ENCODE results near the gene RABGGTA.
"Not testable (repeated sequence)": the region's sequence is repeated elsewhere in the genome, so short reads cannot be mapped to it uniquely, and the experiment has no call there.

Gene RABGGTA

DNA sequence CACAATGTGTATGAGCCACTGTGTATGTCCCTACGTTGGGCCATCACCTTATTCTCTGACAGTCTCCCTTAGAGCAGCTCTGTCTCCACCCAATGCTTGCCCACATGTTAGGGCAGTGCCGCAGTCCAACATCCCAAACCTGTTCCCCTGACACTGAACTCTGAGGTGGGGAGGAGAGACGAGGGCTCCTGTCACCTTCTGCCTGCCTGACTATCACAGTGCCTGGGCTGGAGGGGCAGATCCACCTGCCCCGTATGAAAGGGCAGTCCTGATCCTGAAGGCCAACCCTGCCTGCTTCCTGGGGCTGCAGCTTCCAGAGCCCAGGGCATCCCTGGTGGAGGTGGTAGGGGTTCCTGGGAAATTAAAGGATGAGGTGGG is 10.6 kb downstream of the RABGGTA start:
- DNase-seq (ENCODE audit: low read depth), result no peak

DNA sequence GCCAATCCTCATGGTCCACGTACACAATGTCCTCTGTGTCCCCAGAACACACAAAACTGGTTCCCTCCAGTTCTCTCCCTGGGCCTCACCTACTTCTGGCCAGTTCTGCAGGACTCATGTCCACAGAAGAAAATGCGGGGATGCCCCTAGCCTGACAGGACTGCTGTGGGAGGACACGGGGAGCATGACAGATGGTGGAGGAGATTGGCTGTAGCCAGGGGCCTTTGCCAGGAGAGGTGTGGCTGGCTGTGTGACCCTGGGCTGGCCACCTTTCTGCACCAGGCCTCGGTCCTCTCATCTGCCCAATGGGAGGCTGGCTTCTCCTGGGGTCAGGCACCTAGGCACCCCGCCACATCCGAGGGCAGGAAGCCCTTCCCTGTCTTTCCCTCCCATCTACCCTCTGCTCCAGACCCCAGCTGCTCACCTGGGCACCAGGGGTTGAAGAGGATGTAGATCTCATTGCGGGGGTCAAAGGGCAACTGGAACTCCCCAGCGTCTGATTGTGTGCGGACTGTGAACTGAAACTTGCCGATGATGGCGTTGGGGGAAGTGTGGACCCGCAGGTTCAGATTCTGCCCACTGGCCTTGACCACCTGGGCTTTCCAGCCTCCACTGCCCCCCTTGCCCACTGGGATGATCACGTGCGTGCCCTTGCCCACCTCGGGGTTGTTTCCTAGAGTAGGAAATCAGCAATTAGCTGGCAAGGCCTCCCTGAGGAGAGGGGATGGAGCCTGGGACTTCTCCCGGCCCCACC is 11.2 kb downstream of the RABGGTA start:
- no peak for DNase-seq (ENCODE audit: low read depth)

DNA sequence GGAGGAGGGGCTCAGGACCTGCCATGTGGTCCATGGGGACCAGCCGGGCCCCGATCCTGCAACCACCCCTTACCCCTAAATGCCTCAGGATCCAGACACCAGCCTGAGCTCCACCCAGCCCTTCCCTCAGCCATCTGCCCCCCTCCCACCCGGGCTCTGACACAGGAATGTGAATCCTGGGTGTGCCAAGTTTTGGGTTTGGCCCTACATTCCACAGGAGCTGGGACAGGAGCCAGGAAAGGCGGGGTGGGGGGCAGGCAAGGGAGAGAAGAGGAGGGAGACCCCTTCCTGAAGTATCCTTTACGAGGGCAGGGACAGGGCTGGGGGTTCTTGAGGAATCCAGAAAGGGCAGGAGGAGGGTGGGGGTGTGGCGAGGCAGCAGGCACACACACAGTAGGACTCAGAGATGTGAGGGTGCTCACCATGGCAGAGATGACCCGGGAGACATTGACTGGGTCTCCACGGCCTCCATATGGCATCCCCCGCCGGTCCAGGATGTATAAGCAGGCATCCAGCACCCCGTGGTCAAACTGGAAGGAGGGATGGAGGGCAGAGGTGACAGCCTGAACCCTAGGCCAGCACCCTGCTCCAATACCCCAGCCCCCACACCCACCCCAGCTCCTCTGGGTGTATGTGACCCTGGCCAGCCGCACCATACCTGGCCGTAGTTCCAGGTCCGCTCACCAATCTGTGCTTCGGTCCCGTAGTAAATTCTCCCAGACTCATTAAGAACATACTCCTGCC is 11.9 kb downstream of the RABGGTA start:
- no peak for DNase-seq (ENCODE audit: low read depth)

DNA sequence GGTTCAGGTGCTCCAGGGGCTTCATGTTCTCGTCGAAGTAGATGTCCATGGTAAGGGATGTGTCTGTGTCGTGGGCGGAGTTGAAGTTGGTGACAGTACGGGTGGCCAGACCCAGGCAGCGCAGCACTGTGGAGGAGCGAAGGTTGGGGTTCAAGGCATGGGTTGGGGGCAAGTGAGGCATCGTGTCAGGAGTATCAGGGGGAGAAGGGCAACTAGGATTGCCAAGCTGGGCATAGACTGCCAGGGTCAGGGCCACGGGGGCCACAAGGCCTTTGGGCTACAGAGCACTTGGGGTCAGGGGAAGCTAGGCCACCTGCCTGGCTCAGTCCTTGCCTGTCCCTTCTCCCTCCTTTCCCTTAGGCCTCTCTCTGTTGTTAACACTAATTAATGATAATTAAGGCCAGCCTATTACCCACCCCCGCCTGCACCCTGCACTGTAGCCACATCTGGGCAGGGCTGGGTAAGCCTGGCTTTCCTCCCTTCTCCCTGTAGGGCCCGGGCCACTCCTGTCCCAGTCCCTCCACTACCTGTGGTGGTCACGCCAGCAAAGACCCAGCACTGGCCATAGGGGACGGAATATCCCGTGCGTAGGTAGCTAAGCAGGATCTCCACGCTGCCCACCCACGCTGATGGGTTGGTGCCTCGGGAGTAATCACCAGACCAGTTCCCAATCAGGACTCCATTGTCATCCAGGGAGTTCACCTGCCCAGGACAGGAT is 12.7 kb downstream of the RABGGTA start:
- no peak for DNase-seq (ENCODE audit: low read depth)

DNA sequence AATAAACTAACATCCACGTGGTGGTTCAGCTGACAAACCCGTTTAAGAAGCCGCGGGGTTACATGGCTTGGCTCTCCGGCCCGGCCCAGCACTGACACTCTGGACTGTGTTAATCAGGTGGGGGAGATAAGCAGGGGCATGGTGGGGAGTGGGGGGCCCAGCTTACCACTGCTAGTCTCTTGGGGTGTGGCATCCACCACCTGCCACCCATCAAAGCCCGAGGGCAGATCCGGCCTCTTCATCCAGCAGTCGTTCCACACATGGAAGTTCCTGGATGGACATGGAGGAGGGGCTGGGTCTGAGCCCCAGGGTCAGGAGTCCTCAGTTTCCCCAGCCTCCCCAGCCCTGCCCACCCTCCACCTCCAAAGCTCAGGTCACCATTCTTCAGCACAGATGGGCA is 13.3 kb downstream of the RABGGTA start:
- no peak for DNase-seq (ENCODE audit: low read depth)

DNA sequence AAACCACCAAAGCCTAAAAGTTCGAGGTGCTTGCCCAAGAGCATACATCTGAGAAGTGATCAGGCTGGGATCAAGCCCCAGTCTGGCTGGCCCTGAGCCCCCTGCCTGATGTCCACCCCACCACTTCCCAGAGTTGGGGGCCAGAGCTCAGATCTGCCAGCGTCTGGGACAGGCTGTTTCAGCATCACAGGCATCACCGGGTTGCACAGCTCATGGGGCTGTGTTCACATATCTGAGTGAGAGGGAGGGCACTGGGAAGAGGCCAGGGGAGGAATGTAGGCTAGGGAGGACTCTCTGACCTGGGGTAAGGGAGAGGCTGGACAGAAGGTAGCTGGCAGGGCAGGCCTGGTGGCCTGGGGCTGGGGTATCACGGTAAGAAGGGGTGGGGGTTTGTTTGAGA is 14.4 kb downstream of the RABGGTA start:
- no peak for DNase-seq (ENCODE audit: low read depth)

DNA sequence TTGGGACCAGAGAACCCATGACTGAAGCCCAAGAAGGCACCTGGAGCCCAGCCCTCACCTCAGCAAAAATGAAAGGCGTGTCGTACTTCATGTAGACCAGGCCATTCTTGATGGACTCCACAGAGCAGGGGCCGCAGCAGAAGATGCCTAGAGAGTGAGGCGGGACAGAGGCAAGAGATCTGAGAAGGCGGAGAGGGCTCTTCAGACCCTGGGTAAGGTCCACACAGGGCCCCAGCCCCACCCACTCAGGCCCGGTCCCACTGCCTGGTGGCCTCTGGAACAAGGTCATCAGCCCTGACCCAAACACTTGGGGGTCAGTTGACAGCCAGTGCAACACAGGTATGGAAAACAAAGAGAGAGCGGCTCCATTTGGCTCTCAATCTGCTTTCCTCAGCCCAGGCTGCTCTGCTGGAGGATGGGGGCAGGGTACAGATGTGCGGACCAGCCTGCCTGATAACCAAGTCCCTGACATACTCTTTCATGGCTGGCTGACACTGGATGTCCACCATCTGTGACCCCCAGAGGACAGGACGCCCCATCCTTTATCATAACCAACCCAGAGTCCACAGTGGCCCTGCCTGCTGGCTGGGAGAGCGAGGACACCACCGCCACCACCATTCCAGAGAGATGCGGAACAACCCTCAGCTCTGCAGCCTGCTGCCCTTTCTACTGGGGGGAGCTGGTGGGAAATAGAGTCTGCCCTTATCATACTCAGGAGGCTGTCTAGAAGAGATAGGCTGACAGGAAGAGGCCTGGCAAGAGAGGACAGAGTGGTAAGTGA is 15.3 kb downstream of the RABGGTA start:
- DNase-seq (ENCODE audit: low read depth), result no peak

DNA sequence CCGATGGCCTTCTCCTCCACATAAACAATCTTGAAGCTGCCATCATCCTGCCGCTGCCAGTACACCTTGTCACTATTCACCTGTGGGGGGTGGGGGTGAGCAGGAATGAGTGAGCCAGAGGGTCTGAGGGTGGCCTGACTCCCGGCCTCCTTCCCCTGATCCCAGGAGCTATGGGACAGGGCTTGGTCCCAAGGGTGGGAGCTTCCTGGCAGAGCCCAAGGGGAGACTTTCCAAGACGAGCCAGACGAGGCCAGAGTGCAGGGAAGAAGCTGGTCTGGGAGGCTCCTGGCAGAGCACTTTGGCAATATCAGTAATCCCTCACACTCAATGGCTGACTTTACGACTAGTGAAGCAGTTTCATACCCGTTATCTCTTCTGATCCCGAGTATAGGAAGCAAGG is 16.0 kb downstream of the RABGGTA start:
- no peak for DNase-seq (ENCODE audit: low read depth)

DNA sequence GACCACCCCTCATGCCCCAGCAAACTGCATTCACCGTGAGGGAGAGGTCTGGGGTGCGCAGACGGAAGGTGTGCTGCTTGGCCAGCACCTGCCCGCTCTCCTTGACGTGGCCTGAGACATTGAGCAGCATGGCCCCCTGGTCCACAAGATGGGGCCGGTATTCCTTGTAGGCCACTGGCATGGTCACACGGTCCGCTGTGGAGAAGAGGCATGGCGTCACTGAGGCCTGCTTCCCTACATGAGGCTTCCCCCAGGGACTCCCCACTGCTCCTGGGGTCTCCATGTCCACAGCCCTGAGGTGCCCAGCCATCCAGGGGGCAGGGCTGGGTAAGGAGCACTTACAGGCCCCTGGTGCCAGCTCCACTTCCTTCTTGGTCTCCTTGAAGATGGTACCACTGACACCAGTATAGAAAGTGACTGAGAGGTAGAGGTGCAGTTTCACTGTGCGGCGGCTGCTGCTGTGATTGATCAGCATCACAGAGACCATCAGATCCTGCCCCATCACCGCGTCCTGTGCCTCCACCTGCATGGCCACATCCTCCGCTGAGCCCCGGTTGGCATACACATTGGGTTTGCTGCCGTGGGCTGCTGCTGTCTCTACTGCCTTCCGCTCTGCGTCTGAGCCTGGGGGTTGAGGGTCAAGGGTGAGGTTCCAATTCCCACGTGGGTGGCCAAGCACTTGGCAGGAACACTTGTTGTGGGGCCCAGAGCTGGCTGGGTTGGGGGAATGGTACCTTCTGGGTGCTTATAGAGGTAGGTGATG is 16.6 kb downstream of the RABGGTA start:
- DNase-seq (ENCODE audit: low read depth), result no peak

DNA sequence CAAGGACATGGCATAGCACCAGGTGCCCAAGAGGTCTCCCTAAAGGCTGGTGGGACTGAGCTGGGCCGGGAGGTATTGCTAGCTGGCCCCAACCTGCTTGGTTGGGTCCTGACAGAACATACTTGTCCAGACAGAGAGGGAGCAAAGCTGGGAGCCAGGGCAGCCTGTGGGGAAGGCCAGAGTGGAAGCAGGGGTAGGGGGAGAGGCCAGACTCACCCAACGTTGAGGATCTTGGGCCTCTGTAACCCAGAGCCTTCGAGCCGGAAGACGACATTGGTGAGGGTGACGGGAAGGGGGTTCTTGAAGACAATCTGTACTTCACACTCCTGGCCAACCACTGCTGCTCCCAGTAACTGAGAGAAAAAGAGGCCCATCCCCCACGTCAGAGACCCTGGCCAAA is 17.5 kb downstream of the RABGGTA start:
- no peak for DNase-seq (ENCODE audit: low read depth)

DNA sequence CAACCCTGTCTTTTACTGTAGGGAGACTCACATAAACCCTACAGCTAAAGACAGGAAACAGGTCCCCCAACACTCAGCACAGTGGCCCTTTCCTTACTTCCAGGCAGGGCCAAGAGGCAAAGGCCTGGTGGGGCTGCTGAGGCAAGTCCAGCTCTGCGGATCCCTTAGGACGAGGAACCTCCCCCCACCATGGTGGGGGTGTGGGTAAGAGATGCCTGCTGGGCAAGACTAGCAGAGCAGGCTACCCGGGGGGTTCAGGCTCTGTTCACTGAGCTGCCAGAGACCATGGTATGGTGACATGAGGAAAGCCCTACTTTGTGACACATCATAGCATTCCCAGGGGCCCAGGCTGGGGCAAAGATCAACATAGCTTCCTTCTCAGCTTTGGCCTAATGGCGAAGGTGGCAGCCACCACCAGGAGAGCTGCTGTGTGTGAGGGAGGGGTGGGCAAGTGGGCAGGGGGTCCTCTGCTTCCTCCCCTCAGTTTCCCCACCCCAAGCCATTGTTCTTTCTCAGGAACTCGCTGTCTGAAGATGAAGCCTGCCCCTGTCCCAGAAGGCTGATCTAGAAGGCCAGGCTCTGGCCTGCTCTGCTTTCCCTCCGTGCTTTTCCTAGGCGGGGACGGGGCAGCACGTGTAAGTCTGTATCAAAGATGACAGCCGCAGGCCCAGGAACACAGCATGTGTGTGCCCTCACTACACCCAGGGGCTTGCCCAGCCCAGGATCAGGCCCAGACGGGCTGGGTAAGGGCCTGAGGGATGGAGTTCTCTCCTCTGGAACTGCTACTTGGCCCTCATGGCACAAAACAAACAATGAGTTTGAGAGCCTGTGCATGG is 18.9 kb downstream of the RABGGTA start:
- no peak for DNase-seq (ENCODE audit: low read depth)

DNA sequence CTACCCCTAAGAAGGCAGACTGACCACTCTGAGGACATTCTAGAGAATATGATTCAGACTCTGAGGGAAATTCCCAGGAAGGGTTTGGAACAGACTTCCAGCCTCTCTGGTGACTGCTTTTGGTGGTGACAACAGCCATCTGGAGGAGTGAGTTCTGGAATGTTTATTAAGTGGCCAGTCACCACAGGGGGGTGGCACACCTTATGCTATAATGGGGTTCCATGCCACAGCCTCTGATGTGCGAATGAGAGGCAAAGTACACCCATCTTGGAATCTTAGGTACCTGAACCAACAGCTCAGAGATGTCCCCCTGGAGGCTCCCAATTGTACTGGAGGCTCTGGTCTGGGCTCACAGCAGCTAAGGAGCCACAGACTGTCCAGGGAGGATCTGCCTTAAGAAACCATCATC is 19.5 kb downstream of the RABGGTA start:
- DNase-seq (ENCODE audit: low read depth), result no peak

DNA sequence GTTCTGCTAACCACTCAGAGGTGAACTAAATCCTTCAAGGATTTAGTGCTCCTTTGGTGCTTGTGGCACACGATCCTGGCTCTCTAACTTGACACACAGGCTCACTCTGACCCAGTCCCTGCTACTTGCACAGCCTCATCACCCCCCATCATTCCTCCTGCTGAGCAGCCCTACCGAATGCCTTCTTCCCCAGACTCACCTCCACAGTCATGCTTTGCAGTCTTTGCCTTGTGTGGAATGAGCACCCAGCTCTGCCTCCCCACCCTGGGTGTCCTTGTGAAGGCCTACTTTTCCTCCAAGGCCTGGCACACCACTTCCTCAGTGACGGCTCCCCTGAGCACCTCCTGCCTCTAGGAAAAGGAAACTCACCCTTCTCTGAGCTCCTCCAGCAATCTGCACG is 21.0 kb downstream of the RABGGTA start:
- DNase-seq (ENCODE audit: low read depth), result no peak

DNA sequence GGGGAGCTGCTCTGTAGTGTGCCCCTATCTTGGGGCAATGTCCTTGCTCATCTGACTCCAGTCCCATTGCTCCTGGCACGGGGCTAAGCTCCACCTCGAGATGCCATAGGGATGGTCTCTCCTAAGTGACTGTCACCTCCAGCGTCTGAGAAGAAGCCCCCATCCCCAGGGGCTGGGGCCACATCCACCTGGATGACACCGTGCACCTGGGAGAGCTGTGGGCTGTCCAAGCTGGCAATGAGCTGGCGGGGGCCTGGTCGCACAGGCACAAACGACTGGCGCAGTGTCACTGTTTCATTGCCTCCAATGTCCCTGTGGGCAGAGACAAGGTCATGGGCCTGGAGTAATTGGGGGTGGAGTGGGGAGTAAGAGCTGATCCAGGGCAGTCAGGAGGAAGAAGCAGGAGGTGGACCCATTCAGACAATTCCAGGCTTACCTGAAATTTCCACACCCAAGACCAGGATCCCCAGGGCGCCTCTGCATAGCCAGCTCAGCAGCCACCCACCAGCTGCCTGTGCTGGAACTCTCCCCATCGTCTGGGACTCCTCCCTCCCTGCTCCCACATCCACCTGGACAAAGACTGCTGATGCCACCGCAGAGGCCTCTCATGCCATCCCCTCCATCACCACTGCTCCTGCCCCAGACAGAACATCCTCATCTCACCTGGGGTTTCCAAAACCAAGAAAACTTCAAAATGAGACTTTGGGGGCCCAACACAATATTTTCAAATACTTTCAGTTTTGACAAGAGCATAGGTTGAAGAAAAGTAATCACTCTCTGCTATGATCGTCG is 22.0 kb downstream of the RABGGTA start:
- no peak for DNase-seq (ENCODE audit: low read depth)

DNA sequence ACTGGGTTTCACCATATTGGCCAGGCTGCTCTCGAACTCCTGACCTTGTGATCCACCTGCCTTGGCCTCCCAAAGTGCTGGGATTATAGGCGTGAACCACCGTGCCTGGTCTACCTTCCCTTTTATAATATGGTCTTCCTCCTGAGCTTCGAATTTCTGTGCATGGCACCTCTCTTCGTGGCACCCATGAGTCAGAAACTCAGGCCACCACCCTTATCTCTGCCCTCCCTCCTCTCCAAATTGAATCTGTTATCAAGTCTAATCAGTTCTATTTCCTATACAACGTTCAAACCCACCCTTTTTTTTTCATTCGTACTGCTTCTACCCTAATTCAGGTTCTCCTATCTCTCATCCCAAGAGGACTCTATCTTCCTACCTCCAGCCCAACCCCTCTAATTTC is 24.0 kb downstream of the RABGGTA start:
- DNase-seq (ENCODE audit: low read depth), result no peak

DNA sequence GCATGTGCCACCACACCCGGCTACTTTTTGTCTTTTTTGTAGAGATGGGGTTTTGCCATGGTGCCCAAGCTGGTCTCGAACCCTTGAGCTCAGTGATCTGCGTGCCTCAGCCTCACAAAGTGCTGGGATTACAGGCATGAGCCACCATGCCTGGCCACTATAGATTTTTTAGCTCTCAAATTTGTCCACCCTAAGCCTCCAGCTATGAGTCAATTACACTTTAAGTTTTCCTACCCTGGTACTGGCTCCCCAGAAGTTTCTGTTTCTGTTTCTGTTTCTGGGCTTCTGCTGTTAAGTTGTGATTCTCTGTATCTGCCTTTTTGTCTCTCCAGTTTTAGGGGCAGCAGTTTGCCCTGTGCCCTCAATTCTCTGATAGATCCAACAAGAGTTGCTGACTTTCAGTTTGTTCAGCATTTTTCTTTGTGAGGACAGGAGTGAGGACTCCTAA is 24.6 kb downstream of the RABGGTA start:
- DNase-seq (ENCODE audit: low read depth), result no peak

DNA sequence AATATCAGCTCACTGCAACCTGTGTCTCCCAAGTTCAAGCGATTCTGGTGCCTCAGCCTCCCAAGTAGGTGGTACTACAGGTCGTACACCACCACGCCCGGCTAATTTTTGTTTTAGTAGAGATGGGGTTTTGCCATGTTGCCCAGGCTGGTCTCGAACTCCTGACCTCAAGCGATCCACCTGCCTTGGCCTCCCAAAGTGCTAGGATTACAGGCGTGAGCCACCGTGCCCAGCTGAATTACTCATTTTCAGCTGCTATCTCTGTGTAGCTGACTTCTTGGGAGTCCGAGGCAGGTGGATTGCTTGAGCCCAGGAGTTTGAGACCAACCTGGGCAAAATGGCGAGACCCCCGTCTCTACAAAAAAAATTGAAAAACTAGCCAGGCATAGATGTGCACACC is 26.0 kb downstream of the RABGGTA start:
- DNase-seq (ENCODE audit: low read depth), result not testable (repeated sequence)

DNA sequence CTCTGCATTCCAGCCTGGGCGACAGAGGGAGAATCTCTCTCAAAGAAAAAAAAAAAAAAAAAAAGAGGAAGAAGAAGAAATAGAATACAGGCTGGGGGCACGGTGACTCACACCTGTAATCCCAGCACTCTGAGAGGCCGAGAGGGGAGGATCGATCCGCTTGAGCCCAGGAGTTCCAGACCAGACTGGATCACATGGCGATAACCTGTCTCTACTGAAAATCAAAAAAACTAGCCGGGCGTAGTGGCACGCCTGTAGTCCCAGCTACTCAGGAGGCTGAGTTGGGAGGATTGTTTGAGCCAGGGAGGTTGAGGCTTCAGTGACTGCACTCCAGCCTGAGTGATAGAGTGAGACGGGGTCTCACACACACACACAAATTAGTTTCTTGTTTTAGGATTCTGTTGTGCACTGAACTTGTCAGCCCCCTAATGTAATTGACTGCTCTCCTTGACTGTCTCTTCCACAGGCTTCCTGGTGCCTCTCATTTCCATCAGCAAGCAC is 28.0 kb downstream of the RABGGTA start:
- DNase-seq (ENCODE audit: low read depth), result no peak

DNA sequence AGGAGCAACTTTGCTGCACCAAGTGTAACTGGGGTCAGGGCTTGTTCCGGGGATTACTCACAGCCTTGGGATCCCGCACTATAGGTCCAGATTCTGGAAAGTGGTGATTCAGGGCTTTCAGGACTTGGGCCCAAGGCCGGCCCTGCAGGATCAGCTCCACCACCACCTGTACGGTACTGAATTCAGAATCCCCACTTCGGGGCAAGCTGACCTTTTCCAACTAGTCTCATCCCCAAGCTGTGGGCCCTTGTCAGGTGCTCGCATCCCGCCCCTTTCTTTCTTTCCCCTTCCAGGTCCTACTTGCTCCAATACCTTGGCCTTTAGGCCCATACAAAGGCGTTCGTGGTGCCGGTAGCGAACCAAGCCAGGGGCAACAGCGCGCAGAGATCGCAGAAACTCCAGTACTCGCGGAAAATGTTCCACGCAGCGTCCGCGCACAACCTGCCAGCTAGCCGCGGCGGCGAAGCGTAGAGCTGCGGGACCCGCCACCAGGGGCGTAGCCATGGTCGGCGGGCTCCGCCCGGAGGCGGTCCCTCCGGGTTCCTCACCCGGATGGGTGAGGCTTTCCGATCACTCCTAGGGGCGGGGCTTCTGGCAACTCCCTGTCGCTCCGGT is 29.5 kb downstream of the RABGGTA start:
- DNase-seq (ENCODE audit: low read depth), result peak; percentile 89
